MM.1S (cell line): Measurements from ENCODE around the gene PRKAG3.

Experiments used
- DNase-seq: peaks from one replicate; pipeline ENCODE4 v3.0.0-alpha.2; 2015
- H2AFZ ChIP-seq: fragments of 300-600 bp; sonication (generic); 2 replicates; pipeline ENCODE4 v1.6.0; 2016; ENCODE audit warnings: antibody characterized with exemption, low read length
- H3F3A ChIP-seq: fragments of 300-600 bp; sonication (generic); 2 replicates; pipeline ENCODE4 v1.6.1; 2016; ENCODE audit warnings: mild to moderate bottlenecking, antibody characterized with exemption, low read length, moderate library complexity, mixed read lengths; ENCODE audit not compliant: insufficient read depth
- H3K27ac ChIP-seq: fragments of 300-600 bp; sonication (generic); 2 replicates; pipeline ENCODE4 v1.5.1; 2016; ENCODE audit warnings: mild to moderate bottlenecking, low read length
- H3K27me3 ChIP-seq: fragments of 300-600 bp; sonication (generic); replicated peaks from 2 replicates; pipeline ENCODE4 v1.6.0; 2016; ENCODE audit warnings: low read length; ENCODE audit not compliant: insufficient read depth
- H3K36me3 ChIP-seq: fragments of 300-600 bp; sonication (generic); replicated peaks from 2 replicates; pipeline ENCODE4 v1.6.1; 2016; ENCODE audit warnings: mild to moderate bottlenecking, low read length, mixed read lengths; ENCODE audit not compliant: insufficient read depth
- H3K4me1 ChIP-seq: fragments of 300-600 bp; sonication (generic); 2 replicates; pipeline ENCODE4 v1.6.1; 2016; ENCODE audit warnings: low read length, mixed read lengths
- H3K4me2 ChIP-seq: fragments of 300-600 bp; sonication (generic); 2 replicates; pipeline ENCODE4 v1.6.0; 2016; ENCODE audit warnings: low read depth, low read length
- H3K4me3 ChIP-seq: fragments of 300-600 bp; sonication (generic); 2 replicates; pipeline ENCODE4 v1.5.1; 2016; ENCODE audit warnings: low read length, mixed read lengths
- H3K79me2 ChIP-seq: fragments of 300-600 bp; sonication (generic); 2 replicates; pipeline ENCODE4 v1.6.1; 2016; ENCODE audit warnings: mixed run types, low read length, mixed read lengths
- H3K9ac ChIP-seq: fragments of 300-600 bp; sonication (generic); 2 replicates; pipeline ENCODE4 v1.6.1; 2016; ENCODE audit warnings: low read length, mixed read lengths
- H3K9me2 ChIP-seq: fragments of 300-600 bp; sonication (generic); replicated peaks from 2 replicates; pipeline ENCODE4 v1.6.1; 2016; ENCODE audit warnings: mild to moderate bottlenecking, low read length, mixed read lengths; ENCODE audit not compliant: insufficient read depth
- H3K9me3 ChIP-seq: fragments of 300-600 bp; sonication (generic); replicated peaks from 2 replicates; pipeline ENCODE4 v1.6.1; 2016; ENCODE audit warnings: mild to moderate bottlenecking, low read length, mixed read lengths; ENCODE audit not compliant: insufficient read depth
- H4K20me1 ChIP-seq: fragments of 300-600 bp; sonication (generic); 2 replicates; pipeline ENCODE4 v1.6.1; 2016; ENCODE audit warnings: mild to moderate bottlenecking, low read length, moderate library complexity, mixed read lengths; ENCODE audit not compliant: insufficient read depth
- EZH2 ChIP-seq: fragments of 300-600 bp; sonication (generic); optimal IDR thresholded peaks from 2 replicates; pipeline ENCODE3; 2017; ENCODE audit warnings: low read depth, mild to moderate bottlenecking, antibody characterized with exemption, low read length, mixed read lengths
- EZH2phosphoT487 ChIP-seq: fragments of 300-600 bp; sonication (generic); IDR thresholded peaks from 2 replicates; pipeline ENCODE4 v1.6.1; 2018; ENCODE audit warnings: antibody characterized with exemption, low read length
- TF ChIP-seq, protein P1 (sequence below): fragments of 300-600 bp; sonication (generic); IDR thresholded peaks from 2 replicates; pipeline ENCODE4 v1.5.1; 2016; ENCODE audit warnings: antibody characterized with exemption, low read length, mixed read lengths

PRKAG3 gene

DNA sequence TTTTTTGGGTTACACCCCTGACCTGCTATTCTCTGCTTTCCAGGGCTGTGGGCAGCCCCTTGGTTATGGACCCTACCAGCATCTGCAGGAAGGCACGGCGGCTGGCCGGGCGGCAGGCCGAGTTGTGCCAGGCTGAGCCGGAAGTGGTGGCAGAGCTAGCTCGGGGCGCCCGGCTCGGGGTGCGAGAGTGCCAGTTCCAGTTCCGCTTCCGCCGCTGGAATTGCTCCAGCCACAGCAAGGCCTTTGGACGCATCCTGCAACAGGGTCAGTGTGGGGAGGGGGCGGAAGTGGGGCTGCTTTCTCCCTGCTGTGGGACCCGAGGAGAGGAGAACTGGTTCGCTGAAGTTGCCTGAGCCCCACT lies 39.4 kb upstream of the PRKAG3 start:
- H3K4me3 ChIP-seq: no peak overlapping the region
- H3K36me3 ChIP-seq: no peaks in the 10 kb centered on the region
- no peak for DNase-seq
- no peaks in the 10 kb centered on the region for H3K9me3 ChIP-seq
- TF ChIP-seq EZH2phosphoT487 (no peak), EZH2 (no peak)
- TF ChIP-seq, protein P1, sequence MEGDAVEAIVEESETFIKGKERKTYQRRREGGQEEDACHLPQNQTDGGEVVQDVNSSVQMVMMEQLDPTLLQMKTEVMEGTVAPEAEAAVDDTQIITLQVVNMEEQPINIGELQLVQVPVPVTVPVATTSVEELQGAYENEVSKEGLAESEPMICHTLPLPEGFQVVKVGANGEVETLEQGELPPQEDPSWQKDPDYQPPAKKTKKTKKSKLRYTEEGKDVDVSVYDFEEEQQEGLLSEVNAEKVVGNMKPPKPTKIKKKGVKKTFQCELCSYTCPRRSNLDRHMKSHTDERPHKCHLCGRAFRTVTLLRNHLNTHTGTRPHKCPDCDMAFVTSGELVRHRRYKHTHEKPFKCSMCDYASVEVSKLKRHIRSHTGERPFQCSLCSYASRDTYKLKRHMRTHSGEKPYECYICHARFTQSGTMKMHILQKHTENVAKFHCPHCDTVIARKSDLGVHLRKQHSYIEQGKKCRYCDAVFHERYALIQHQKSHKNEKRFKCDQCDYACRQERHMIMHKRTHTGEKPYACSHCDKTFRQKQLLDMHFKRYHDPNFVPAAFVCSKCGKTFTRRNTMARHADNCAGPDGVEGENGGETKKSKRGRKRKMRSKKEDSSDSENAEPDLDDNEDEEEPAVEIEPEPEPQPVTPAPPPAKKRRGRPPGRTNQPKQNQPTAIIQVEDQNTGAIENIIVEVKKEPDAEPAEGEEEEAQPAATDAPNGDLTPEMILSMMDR: no peak
- H3F3A ChIP-seq: no peaks in the 10 kb centered on the region
- no peak overlapping the region for H2AFZ ChIP-seq
- H3K9me2 ChIP-seq: no peaks in the 10 kb centered on the region
- H3K27ac ChIP-seq: no peak overlapping the region
- no peaks in the 10 kb centered on the region for H4K20me1 ChIP-seq
- H3K9ac ChIP-seq: no peak overlapping the region
- no peaks in the 10 kb centered on the region for H3K4me1 ChIP-seq
- H3K4me2 ChIP-seq: no peak overlapping the region
- H3K79me2 ChIP-seq: no peaks in the 10 kb centered on the region
- no peaks in the 10 kb centered on the region for H3K27me3 ChIP-seq

DNA sequence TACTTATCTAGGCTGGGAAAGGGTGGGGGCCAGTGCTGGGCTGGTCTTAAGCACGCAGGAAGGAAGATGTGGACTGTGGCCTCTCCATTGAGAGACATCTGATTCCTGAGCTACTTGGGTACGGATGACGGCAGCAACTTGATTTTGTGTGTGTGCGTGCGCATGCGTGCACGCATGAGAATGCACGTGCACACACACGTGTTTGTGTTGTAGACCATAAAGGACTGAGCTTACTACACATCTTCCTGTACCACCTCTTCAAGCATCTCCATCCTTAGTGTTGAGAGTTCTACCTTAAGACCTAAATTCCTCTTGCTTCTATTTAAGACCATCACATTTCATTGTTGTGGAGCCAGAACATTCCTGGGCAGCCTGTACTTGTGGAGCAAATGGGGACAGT lies 37.5 kb upstream of the PRKAG3 start:
- Histone ChIP-seq H3K9me3 (no peaks in the 10 kb centered on the region), H3K9ac (no peak overlapping the region), H4K20me1 (no peaks in the 10 kb centered on the region), H3K79me2 (no peaks in the 10 kb centered on the region), H3K4me2 (no peak overlapping the region), H3K4me1 (no peaks in the 10 kb centered on the region), H3K36me3 (no peaks in the 10 kb centered on the region), H3F3A (no peaks in the 10 kb centered on the region), H3K27me3 (no peaks in the 10 kb centered on the region), H2AFZ (no peak overlapping the region), H3K4me3 (no peak overlapping the region), H3K27ac (no peak overlapping the region), H3K9me2 (no peaks in the 10 kb centered on the region)
- TF ChIP-seq, protein P1: no peak
- TF ChIP-seq EZH2: no peak
- no peak for TF ChIP-seq EZH2phosphoT487
- DNase-seq: no peak

DNA sequence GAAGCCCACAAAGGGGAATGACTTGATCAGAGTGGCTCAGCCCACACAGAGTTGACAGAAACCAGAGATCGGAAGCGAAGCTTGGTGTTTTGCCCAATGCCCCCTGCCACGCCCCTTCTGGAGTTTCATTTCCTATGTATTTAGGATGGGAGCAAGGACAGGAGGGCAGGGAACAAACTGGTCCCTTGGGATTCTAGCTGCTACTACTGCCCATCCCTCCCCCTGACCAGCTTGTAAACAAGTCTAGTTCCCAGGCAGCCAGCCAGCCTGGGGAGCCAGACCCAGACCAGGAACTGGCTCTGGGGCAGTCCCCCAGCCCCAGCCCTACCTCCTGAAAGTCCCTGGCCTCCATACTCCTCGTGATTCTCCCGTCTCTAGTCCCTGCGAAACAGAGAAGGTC lies 36.3 kb upstream of the PRKAG3 start:
- no peaks in the 10 kb centered on the region for H3K79me2 ChIP-seq
- no peak overlapping the region for H2AFZ ChIP-seq
- H3K4me1 ChIP-seq: no peaks in the 10 kb centered on the region
- no peak overlapping the region for H3K4me2 ChIP-seq
- no peaks in the 10 kb centered on the region for H4K20me1 ChIP-seq
- H3K9ac ChIP-seq: no peak overlapping the region
- H3K36me3 ChIP-seq: no peaks in the 10 kb centered on the region
- H3K9me2 ChIP-seq: no peaks in the 10 kb centered on the region
- H3K9me3 ChIP-seq: no peaks in the 10 kb centered on the region
- no peak for DNase-seq
- no peaks in the 10 kb centered on the region for H3F3A ChIP-seq
- no peaks in the 10 kb centered on the region; the same call in 1 of the 2 replicates for H3K27me3 ChIP-seq
- TF ChIP-seq, protein P1: no peak
- TF ChIP-seq EZH2 (no peak), EZH2phosphoT487 (no peak)
- no peak overlapping the region for H3K27ac ChIP-seq
- no peak overlapping the region for H3K4me3 ChIP-seq

DNA sequence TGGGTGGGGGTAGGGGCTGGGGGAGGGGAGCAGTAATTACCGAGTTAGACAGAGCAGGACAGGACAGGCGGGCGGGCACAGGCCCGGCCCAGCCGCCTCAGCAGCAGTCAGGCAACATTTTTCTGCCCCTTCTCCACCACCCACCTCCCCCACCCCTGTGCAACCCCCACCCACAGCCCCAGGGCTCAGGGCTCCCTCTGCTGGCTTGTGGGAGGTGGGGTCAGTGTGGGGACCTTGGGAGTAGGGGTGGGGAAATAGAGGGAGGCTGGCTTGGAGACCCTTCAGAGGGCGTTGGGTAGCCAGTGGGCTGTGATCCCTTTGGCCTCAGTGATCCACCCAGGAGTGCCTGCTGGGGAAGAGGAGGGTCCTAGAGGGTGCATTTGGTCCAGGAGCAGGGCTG lies 34.4 kb upstream of the PRKAG3 start:
- H3K27me3 ChIP-seq: peaks cover 11% of the 10 kb centered on the region
- H3F3A ChIP-seq: no peaks in the 10 kb centered on the region
- H3K9me2 ChIP-seq: no peaks in the 10 kb centered on the region
- no peaks in the 10 kb centered on the region for H3K9me3 ChIP-seq
- H2AFZ ChIP-seq: no peak overlapping the region
- no peak for DNase-seq
- H4K20me1 ChIP-seq: no peaks in the 10 kb centered on the region
- H3K4me1 ChIP-seq: no peaks in the 10 kb centered on the region
- no peak overlapping the region for H3K27ac ChIP-seq
- TF ChIP-seq EZH2phosphoT487: no peak
- TF ChIP-seq, protein P1: no peak
- no peak for TF ChIP-seq EZH2
- no peaks in the 10 kb centered on the region for H3K36me3 ChIP-seq
- H3K4me3 ChIP-seq: no peak overlapping the region
- H3K79me2 ChIP-seq: no peaks in the 10 kb centered on the region
- no peak overlapping the region for H3K4me2 ChIP-seq
- H3K9ac ChIP-seq: no peak overlapping the region
